GM19193 (cell line): ENCODE data around the gene STEAP3.

Experiments used
- POLR2A ChIP-seq: IDR thresholded peaks from 4 replicates; pipeline ENCODE4 v1.6.1; 2011; ENCODE audit not compliant: insufficient read depth, insufficient read length; ENCODE audit errors: extremely low read depth

STEAP3 gene

GRCh38 chr2:119294671-119295070 lies 71.0 kb downstream of the STEAP3 start:
- TF ChIP-seq POLR2A = no peak

GRCh38 chr2:119295688-119296375 lies 72.2 kb downstream of the STEAP3 start:
- TF ChIP-seq POLR2A = no peak

- TF ChIP-seq POLR2A = no peak
Observed at GRCh38 chr2:119301413-119301812, 77.8 kb downstream of the STEAP3 start.

- TF ChIP-seq POLR2A = no peak
Observed at GRCh38 chr2:119304847-119305246, 81.2 kb downstream of the STEAP3 start.

DNA sequence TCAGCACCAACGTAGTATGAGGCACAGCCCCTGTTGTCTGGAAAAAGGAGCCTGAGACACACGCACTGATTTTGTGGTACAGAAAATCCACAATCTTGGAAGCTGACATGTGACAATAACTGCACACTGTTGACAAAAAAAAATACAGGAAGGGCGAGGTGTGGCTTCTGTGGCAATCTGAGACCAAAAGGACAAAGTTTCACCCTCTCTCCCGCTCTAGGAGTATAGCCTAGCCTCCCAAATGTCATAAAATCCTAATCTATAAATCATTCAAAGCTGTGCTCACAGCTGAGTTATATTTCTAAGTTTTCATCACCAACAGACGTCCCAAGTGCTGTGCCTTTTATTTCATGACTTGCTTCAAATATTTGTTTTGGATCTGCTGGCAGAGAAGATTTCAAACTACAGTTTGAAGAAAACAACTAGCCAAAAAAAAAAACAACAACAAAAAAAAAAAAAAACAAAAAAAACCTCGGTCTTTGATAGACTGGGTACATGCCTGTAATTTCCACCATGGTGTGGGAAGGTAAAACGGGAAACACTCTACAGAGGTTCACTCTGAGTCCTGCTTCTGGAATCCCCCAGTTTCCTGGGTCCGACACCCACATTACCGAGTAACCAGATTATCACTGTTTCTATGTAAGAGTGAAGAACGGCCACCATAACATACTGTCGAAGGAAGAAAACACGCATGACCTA lies 82.0 kb downstream of the STEAP3 start:
- TF ChIP-seq POLR2A = no peak

DNA sequence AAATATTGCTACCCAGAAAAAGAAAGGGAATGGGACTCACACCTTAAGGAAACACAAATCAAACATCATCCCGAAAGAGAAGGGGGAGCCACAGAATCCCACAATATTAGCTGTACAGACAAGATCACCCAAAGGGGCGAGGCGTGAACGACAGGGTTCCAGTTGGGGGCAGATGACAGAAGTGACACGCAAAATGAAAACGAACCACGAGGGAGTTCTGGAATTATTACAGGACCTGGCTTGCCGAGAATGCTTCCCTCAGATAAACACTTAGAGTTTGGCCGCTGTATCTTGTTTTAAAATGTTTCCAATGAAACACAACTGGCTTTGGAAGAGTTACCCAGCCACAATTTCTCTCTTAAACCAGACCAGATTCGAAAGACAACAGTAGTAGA lies 82.6 kb downstream of the STEAP3 start:
- TF ChIP-seq POLR2A = no peak

DNA sequence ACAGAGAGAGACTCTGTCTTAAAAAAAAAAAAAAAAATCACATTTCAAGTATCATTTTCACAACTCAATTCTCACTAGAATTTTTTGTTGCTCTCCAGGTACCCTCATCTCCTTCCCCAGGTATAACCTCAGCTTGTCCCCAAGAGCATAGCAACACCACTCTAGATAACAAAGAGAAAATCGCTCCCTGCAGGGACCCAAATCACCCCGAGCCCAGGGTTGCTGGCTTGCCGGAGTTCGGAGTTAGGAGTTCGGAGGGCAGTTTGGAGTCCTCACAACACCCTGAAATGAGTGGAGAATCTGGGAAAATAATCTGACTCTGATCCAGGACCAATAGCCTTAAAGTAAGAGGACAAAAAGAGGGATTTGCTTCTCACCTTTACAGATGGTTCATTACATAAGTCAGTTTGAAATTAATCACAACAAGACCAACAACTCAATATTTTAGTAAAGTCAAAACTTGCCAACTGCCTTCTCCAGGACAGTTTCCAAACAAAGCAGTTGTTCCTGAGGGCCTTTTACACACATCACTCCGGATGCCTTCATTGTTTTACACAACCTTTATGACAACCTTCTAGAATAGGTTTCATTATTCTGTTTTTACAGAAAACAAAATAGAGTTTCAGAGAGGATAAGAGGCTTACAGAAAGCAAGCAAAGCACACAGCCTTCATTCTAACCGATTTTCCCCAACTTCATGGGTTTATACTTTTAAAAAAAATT lies 83.9 kb downstream of the STEAP3 start:
- TF ChIP-seq POLR2A = no peak

DNA sequence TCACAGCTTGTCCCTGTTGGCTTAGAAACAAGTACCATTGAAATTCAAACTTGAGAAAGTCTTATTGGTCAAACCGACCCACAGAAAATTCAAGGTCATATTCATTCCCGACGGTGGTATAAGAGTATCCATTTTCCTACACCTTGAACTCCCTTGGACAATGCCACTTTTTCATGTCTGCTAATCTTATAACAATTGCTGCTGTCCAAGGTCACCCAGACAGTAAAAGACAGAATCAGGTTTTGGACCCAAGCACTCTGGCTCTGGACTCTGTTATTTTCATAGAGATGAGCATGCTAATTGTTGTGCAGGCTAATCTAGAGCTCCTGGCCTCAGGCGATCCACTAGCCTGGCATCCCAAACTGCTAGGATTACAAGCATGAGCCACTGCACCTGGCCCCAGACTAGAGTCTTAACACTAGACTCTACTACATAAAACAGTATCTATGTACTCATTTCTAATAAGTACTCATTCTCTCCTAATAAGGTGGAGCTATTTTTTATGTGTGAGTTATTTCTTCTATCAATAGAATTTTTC lies 85.2 kb downstream of the STEAP3 start:
- TF ChIP-seq POLR2A = no peak

GRCh38 chr2:119311371-119311770 lies 87.7 kb downstream of the STEAP3 start:
- TF ChIP-seq POLR2A = no peak

- no peak for TF ChIP-seq POLR2A
Observed at GRCh38 chr2:119311831-119312230, 88.2 kb downstream of the STEAP3 start.
